Middle frontal gyrus (tissue), 1 donor: ENCODE results near the gene MAPK6.
"Not testable (repeated sequence)": the region's sequence is repeated elsewhere in the genome, so short reads cannot be mapped to it uniquely, and the experiment has no call there.

Experiments
- DNase-seq: peaks from one replicate; pipeline ENCODE4 v3.0.0-alpha.2; 2015; ENCODE audit warnings: low spot score; ENCODE audit errors: extremely low spot score

Gene MAPK6

GRCh38 chr15:52080031-52080430, 61.0 kb downstream of the MAPK6 start:
- DNase-seq: no peak

DNA sequence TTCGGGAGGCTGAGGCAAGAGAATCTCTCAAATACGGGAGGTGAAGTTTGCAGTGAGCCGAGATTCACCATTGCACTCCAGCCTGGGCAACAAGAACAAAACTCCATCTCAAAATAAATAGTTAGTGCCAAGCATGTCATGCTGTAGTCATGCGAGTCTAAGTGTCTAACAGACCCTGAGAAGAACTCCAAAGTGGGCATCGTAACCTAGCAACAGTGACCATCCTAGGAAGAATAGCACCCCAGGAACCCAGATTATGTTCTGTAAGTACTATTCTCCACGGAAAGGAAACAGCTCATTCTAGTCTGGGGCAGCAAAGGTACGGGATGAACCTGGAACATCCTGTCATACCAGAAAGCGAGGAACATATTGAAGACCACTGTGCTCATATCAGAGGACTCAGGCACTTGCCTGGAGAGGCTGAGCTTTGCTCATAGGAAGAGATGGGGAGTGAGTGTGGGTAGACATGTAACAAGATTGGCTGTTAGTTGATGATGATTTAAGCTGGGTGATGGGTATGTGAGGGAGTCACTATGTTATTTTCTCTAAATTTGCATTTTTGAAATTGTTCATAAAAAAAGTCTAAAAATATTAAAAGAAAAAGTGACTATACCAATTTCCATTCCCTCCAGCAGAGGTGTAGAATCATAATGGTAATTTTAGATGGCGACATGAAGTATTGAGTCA, 61.8 kb downstream of the MAPK6 start:
- no peak for DNase-seq

- DNase-seq: no peak
These were observed 63.4 kb downstream of the MAPK6 start for GRCh38 chr15:52082197-52083036.

DNA sequence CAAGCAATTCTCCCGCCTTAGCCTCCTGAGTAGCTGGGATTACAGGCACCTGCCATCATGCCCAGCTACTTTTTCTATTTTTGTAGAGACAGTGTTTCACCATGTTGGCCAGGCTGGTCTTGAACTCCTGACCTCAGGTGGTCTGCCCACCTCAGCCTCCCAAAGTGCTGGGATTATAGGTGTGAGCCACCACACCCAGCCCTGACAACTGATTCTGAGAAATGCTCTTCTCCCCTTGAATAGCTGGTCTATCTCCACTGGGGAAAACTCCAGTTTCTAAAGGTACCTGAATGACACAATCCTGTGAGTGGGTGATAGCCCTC, 64.0 kb downstream of the MAPK6 start:
- not testable (repeated sequence) for DNase-seq

DNA sequence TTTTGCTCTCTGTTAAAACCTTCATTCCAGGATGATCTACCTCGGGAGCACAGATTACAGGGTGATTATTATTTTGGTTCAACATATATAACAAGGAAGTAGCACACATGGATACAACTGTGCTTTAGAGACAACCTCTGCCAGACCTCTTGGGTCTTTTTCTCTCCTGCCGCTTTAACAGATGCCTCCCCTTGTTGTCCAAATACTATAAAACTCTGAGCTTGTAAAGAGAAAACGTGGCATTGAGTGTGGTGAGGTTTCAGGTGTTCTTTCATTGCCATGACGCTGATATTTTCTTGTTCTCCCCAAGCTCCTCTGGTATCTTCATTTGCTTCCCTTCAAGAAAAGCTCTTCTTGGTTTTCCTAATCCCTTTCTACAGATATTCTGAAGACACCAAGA, 64.6 kb downstream of the MAPK6 start:
- no peak for DNase-seq

DNA sequence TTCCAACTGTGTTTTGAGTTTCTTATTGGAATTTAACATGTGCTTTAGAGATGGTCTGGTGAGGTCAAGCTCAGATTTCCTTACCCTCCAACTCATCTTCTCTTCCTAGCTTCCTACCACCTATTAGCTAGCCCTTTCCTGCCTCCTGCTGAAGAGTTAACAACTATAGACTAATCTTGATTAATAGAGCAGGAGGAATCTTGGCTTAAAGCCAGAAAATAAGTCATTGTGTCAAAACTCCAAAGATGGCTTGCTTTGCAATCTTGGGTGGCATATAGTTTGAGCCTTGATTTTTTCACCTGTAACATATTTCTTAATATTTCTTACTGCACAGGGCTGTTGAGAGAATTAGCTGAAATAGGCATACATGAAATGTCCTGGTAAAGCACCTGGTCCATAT, 66.3 kb downstream of the MAPK6 start:
- DNase-seq: no peak

DNA sequence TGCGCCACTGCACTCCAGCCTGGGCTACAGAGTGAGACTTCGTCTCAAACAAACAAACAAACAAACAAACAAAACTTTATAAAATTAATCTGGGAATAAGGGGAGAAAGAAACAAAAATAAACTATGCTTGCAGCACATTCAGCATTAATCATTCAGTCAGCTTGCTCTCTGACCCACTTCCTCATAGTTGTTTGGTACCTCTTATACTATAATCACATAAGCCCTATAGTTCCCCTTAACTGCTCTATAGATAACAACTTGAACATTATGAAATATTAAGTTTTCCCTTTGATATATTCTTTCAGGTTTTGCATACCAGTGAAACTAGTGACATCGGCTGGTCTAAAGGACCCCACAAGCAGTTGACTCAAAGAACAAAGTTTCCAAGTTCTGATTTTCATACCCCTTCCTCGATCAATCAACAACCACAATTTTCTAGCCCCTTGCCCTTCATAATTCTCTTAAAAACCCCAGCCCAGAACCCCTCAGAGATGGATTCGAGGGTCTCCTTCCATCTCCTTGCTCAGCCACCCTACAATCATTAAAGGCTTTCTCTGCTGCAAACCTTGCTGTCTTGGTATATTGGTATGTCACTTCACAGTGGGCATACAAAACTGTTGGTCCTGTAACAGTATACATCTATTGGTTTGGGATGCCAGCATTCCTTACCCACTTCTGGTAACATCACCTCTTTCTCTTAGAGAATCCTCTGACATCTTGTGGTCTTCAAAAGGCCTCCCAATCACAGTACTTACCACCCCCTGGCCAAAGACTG, 67.2 kb downstream of the MAPK6 start:
- no peak for DNase-seq

DNA sequence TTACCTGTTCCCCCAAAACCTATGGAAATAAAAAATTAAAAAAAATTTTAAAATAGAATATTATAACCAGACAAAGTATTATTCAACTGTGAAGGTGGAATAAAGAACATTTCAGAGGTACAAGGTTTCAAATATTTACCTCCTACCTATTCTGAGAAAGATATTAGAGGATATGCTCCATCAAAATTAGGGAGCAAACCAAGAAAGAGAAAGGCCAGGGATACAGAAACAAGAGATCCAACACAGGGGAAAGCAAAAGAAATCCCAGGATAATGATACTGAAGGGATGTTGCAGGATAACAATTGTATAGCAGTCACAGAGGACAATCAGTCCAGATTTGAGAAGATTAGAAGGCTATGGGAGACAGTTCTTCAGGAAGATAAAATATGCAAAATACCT, 71.2 kb downstream of the MAPK6 start:
- DNase-seq: no peak

DNA sequence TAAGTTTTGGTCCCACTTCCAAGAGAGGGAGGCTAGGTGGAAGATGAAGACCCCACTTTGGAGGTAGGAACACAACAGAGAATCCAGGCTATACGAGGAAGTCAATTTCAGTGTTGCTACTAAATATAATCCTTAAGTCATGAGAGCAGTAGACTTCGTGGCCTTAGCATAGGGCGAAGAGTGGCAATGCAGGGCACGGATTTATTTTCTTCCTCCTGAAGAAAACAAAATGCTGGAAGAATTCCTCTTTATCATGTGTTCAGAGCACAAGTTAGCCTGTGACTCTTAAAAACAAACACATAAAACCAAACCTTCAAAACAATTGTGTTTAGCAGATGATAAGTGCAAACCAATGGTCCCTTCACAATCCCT, 74.1 kb downstream of the MAPK6 start:
- no peak for DNase-seq

DNA sequence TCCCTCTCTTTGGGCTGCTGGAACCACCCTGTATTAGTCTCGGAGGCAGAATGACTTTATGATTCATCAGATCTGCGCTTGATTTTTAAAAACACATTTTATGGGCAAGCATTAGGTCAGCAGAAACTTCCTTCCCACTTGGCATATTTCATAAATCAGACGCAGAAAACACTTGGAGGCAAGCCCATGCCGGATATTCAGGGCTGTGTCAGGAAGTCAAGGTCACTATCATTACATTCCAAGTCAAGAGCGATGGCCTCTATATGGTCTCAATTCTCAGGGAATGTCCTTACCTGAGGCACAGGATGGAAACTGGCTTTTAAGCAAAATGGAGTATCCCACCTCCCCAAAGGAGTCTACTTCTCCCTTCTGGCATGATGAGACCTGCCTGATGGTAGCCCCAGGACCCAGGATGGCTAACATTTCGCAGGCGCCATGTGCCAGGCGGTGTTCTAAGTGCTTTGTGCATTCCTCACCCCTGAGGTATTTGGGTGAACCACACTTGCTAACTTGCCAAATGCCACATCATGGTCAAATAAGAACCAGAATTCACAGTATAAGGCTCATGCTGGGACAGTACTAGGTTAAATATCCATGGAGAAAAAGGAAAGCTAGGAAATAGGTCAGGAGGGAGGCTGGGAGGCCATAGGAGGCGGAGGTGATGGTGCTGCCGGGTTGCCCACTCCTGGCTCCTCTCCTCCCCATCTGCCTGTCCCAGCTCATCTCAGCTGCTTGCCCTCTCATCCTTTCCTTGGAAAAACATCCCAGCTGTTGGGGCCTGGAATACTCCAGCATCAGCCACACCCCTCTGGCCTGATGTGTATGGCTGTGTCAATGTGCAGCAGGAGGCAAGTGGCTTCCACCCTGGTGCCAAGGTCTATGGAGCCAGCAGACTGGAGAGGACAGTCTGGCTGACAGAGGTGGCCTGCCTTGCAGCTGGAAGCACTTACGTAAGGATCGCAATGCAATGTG, 74.8 kb downstream of the MAPK6 start:
- DNase-seq: no peak

DNA sequence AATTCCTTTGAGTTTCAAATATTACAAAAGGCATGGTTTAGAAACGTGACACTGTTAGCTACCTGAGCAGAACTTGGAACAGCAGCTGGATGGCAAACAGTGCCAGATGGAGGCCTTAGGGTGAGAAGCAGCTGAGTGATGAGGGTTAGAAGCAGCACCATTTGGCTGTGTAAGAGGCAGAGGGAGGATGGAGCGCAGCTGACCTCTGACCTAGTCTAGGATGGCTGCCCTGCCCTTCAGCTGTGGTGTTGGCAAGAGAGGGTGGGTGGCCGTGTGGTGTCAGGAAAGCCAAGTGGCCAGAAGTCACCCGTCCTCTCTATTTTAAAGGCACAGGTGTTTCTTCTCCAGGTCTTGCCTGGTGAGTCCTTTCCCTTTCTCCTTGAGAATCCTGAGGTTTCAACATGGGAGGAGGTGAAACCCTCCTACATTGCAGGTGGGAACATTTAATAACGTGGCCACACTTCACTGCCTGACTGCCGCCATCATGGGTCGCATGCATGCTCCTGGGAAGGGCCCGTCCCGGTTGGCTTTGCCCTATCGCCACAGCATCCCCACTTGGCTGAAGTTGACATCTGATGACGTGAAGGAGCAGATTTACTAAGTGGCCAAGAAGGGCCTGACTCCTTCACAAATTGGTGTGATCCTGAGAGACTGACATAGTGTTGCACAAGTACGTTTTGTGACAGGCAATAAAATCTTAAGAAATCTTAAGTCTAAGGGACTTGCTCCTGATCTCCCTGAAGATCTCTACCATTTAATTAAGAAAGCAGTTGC, 76.0 kb downstream of the MAPK6 start:
- DNase-seq: no peak

DNA sequence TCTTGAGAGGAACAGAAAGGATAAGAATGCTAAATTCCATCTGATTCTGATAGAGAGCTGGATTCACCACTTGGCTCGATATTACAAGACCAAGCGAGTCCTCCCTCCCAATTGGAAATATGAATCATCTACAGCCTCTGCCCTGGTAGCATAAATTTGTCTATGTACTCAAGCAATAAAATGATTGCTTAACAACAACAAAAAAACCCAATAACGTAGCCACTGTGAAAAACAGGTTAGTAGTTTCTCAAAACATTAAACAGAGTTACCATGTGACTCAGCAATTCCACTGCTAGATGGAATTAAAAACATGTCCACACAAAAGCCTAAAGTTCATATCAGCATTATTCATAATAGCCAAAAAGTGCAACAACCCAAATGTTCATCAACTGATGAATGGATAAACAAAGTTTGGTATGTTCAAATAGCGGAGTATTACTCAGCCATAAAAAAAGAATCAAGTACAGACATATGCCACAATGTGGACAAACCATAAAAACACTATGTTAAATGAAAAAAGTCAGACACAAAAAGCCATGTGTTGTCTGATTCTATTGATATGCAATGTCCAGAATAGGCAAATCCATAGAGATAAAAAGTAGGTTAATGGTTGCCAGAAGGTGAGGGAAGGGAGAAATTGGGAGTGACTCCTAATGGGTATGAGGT, 76.7 kb downstream of the MAPK6 start:
- no peak for DNase-seq

DNA sequence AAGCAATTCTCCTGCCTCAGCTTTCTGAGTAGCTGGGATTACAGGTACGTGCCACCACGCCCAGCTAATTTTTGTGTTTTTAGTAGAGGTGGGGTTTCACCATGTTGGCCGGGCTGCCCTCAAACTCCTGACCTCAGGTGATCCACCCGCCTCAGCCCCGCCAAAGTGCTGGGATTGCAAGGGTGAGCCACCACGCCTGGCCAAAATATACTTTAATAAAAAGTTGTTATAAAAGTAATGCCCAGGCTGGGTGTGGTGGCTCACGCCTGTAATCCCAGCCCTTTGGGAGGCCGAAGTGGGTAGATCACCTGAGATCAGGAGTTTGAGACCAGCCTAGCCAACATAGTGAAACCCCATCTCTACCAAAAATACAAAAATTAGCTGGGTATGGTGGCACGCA, 77.5 kb downstream of the MAPK6 start:
- not testable (repeated sequence) for DNase-seq

GRCh38 chr15:52097180-52097579, 78.2 kb downstream of the MAPK6 start:
- no peak for DNase-seq

DNA sequence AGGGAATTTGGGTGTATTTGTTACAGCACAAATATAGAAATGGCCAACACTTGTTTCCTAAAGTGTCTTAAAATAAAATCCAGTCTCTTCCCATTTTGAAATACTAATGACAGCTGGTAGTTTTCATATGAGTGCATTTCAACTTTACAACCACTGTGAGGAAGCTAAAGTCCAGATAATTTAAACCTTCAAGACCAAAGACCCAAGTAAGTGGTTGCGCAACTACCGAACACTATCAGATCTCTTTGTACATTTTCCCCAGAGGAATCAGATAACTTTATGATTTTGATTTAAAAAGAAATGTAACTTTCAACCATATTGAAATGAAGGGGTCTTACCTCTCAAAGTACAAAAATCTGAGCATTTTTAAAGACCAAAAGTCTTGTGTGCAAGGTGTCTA, 79.3 kb downstream of the MAPK6 start:
- DNase-seq: no peak

DNA sequence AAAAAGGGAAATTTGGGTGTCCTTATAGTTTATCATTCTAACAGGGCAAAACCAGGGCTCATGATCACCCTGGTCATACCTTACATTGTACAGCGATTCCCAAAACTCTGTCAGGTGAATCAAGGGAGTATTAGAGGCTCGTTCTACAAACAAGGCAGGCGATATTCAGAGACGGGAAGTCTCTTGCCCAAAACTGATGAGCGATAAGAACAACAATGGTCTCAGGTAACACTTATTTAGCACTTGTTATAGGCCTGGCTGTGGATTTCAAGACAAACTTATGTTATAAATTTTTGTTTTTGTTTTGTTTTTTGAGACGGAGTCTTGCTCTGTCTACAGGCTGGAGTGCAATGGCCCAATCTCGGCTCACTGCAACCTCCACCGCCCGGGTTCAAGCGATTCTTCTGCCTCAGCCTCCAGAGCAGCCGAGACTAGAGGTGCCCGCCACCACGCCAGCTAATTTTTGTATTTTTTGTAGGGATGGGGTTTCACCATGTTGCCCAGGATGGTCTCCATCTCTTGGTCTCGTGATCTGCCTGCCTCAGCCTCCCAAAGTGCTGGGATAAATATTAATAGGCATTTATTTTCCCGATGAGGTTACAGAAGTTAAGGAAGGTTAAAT, 80.7 kb downstream of the MAPK6 start:
- DNase-seq: no peak

DNA sequence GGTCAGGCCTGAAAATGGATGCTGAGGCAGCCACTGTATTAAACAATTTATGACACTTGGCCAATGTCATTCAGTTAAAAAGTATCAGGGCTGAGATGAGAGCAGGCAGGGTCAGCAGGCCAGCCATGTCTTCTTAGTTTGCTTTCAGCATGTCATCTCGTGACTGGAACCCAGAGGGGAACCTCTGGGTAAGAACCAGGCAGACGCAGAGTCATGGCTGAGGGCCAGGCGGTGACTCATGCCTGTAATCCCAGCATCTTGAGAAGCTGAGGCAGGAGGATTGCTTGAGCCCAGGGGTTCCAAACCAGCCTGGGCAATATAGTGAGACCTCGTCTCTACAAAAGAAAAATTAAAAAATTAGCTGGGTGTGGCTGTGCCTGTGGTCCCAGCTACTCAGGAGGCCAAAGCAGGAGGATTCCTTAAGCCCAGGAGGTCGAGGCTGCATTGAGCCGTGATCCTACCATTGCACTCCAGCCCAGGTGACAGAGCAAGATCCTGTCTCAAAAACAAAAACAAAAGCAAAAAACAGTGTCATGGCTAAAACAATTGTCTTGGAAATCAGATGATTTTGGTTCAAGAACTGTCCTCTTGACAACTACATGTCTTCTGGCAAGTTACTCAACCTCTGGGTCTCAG, 81.9 kb downstream of the MAPK6 start:
- no peak for DNase-seq

DNA sequence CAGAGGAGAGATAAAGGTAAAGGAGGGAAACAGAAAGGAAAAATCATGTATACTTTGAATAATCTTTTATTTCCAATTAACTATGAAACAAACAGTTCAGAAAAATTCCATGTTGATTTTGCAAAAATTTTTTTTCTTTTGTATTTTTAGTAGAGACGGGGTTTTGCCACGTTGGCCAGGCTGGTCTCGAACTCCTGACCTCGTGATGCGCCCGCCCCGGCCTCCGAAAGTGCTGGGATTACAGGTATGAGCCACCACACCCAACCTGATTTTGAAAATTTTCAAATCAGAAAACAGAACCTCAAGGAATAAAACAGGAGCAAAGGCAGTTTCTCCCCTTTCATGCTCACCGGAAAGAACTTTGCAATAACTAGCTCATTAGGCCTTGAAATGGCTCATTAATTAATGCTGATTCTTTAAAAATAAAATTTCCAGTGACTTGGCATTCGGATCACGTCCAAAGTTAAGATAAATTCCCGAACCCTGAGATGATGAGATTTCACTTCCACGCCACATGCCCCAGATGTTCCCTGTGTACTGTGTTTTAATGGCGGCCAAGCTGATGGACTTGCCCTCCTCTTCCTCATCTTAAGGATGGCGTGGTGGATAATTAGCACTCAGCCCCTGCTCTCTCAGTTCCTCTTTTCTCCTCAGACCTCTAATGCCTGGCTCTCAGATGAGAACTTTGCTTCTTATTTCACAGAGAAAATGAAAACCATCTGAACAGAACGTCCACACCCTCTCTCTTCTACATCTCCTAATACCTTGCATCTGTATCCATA, 82.7 kb downstream of the MAPK6 start:
- DNase-seq: no peak
